ENCODE measurements around the gene CIC.

Gene CIC

GRCh38 chr19:42281146-42281826 is 12.2 kb downstream of the CIC start:
- no peak for TF ChIP-seq CTCF (IDR thresholded peaks at IDR 0.05)

- TF ChIP-seq CTCF (IDR thresholded peaks at IDR 0.05), result no peak
Observed at GRCh38 chr19:42281827-42282762, 13.0 kb downstream of the CIC start.

- TF ChIP-seq CTCF (IDR thresholded peaks at IDR 0.05), result no peak
Observed at GRCh38 chr19:42282819-42283187, 13.8 kb downstream of the CIC start.

GRCh38 chr19:42283188-42284065 is 14.4 kb downstream of the CIC start:
- TF ChIP-seq CTCF (IDR thresholded peaks at IDR 0.05), result no peak

GRCh38 chr19:42284066-42284501 is 15.0 kb downstream of the CIC start:
- no peak for TF ChIP-seq CTCF (IDR thresholded peaks at IDR 0.05)

GRCh38 chr19:42284591-42285341 is 15.7 kb downstream of the CIC start:
- TF ChIP-seq CTCF (IDR thresholded peaks at IDR 0.05), result no peak

Measured in LNCAP (cell line).